GM18519 (cell line): ENCODE measurements around the gene NCAM2.
"Not testable (repeated sequence)": the region's sequence is repeated elsewhere in the genome, so short reads cannot be mapped to it uniquely, and the experiment has no call there.

Experiments used
- ATAC-seq: cut with Tn5 transposase; IDR thresholded peaks from one replicate; pipeline ENCODE4 v1.9.1; 2021; ENCODE audit warnings: mild to moderate bottlenecking, moderate library complexity; ENCODE audit not compliant: unreplicated experiment, low FRiP score

NCAM2 gene

DNA sequence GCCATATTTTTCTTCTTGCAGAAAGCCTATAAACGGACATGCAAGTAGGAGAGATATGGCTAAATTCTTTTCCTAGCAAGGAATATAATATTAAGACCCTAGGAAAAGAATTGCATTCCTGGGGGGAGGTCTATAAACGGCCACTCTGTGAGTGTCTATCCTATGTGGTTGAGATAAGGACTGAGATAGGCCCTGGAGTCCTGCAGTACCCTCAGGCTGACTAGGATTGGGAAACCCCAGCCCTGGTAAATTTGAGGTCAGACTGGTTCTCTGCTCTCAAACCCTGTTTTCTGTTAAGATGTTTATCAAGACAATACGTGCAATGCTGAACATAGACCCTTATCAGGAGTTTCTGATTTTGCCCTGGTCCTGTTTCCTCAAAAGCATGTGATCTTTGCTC lies 404.0 kb downstream of the NCAM2 start:
- ATAC-seq: not testable (repeated sequence)

DNA sequence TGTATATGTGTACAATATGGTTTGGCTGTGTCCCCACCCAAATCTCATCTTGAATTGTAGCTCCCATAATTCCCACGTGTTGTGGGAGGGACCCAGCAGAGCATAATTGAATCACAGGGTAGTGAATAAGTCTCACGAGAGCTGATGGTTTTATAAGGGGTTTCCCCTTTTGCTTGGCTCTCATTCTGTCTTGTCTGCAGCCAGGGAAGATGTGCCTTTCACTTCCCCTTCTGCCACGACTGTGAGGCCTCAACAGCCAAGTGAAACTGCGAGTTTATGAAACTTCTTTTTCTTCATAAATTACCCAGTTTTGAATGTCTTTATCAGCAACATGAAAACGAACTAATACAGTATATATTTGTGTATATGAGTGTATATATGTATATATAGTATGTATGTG lies 406.1 kb downstream of the NCAM2 start:
- not testable (repeated sequence) for ATAC-seq

DNA sequence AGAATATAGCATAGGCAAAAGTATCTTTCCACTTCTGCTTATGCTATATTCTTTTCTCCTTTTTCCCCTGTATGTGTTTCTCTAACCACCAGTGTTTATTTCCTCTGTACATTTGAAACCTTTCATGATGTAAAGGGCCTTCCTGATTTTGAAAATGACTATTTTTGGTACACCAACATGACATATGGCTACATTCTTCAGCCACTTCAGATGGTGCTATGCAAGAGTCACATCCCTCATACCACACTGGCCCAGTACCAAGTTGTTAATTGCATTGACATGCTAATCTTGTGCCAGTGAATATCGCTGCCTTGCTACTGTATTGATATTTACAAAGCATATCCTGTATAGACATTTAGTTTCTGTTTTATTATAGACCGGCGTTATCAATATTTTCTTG lies 408.7 kb downstream of the NCAM2 start:
- ATAC-seq: no peak

DNA sequence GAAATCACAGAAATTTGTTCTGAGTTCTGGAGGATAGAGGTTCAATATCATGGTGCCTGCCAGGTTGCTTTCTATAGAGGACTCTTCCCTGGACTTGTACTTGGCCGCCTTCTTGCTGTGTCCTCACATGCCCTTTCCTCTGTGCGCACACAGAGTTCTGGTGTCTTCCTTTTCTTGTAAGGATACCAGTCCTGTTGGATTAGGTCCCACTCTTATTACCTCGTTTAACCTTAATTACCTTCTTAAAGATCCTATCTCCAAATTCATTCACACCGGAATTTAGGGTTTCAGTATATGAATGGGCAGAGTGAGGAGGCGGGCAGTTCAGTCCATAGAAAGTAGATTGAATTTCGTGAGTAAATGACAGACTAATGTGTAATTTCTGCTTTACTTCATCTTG lies 413.9 kb downstream of the NCAM2 start:
- ATAC-seq: no peak

DNA sequence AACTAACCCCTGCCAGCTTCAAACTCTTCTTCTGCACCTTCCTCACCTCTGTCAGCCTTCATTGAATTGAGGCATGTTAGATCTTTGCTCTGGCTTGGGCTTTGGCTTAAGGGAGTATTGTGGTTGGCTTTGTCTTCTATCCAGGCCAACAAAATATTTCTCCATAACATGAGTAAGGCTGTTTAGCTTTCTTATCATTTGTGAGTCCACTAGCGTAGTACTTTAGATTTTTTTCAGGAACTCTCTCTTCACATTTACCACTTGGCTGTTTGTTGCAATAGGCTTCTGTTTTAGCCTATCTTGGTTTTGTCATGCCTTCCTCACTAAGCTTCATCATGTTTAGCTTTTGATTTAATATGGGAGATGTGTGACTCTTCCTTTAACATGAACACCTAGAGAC lies 417.5 kb downstream of the NCAM2 start:
- no peak for ATAC-seq

DNA sequence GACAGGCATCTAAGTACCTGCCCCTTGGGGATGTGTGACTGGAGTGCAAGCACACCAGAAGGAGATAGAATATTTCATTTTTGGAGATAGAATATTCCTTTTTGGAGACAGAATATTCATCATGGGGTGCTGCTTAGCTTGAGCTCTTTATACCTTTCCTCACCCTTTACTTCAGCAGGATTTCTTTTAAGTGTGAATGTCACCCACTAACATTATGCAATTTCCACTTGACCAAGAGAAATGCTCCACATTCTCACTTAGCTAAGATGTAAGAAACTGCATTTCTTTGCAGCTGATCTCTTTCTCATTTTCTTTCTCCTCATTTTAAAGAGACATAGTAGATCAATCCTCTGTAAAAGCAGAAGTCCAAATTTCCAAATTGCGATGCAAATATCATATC lies 436.7 kb downstream of the NCAM2 start:
- no peak for ATAC-seq

DNA sequence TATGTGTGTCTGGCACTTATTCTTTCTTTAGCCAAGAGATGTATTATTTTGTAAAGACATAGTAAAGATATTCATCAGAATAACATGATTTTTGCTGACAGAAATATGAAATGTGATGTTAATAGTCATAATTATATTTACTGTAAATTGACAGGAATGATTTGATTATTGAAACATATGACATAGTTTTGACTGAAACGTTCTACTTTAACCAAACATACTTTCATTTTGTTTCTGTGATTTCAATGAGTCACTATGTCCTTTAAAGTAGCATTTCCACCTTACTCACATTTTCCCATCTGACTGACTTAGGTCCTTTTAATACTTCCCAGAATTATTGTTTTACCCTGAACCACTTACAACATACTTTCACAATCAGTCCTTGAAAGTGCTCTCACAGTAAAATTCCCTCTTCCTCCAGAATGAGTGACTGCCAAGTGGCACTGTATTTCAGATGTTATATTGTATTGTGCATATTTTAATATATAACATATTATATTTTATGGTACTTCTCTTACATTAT lies 437.9 kb downstream of the NCAM2 start:
- ATAC-seq: no peak

DNA sequence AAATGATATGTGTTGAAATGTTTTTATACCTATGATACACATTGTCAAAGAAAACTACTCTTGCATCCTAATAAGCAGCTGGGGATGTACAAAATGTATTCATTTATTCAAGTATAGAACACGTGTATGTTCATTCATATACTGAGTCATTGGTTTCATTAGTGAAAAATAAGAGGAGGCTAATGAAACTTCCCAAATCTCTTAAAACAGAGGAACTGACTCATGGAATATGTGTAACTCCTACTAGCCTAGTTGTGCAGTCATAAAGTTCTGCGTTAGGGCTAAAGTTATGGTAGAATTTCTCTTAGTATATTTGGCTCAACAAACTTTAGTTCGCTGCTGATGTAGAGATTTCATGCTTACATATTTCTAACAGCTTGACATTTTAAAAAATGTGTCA lies 441.6 kb downstream of the NCAM2 start:
- no peak for ATAC-seq

DNA sequence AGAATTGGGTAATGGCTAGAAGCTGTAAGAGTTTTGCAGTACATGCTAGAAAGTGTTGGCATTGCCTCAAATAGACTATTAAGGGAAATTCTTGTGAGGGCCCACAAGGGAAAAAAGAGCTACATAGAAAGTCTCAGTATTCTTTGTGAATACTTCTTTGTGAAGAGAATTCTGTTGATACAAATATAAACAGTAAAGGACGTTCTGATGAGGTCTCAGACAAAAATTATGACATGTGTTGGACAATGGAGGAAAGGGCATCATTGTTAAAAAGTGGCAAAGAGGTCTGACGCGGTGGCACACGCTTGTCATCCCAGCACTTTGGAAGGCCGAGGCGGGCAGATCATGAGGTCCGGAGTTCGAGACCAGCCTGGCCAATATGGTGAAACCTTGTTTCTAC lies 458.9 kb downstream of the NCAM2 start:
- no peak for ATAC-seq

DNA sequence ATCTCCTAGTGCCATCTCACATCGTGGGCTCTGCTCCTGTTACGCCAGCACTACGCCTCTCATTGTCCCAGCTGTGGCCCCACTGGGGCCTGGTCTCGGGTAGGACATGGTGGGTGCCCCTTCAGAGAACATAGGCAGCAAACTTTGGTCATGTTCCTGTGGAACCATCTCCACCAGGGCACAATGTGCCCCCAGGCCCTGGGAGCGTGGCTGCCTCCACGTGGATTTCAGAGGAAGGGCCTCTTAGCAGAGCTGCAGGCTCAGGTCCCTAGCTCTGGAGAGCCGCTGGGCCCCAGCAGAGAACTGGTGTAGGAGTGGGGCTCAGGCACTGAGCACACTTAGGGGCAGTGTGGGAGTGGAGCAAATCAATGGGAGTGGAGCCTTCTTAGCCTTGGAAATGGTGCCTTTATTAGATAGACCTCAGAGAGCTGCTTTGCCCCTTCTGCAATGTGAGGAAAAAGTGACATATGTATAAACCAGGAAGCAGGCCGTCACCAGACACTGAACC lies 460.0 kb downstream of the NCAM2 start:
- ATAC-seq: no peak

DNA sequence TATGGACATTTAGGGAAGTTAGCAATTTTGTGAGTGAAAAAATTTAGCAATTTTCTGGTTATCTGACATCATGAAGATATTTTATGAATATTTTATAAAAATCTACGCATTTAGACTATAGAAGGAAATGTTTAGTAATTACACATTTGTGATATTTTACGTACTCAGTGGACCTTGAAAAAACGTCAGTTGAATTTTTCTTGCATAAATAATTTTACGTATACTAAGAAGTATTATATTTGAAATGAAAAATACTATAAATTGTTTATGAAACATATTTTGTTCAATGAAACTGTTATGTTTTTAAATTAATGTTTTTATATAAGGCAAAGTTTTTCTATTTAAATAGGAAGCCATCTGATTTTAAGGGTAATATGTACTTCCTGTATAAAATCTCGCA lies 462.8 kb downstream of the NCAM2 start:
- no peak for ATAC-seq

DNA sequence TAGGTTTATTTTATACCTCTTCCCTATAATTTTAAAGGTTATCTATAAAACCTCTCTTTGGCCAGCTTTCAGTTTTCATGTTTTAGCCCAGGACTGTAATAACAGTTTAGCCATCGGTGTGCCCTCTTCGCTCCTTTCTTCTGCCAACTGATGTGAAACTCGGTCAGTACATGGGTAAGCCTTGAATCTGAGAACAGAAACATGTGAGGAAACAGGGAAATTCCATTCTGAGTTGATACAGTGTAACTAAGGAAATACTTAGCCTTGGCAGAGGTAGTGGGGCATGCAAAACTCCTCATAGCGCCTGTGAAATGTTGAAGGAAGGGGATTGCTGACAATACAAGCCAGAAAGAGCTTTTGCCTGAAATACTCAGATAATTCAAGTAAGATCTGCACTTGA lies 465.2 kb downstream of the NCAM2 start:
- ATAC-seq: no peak

DNA sequence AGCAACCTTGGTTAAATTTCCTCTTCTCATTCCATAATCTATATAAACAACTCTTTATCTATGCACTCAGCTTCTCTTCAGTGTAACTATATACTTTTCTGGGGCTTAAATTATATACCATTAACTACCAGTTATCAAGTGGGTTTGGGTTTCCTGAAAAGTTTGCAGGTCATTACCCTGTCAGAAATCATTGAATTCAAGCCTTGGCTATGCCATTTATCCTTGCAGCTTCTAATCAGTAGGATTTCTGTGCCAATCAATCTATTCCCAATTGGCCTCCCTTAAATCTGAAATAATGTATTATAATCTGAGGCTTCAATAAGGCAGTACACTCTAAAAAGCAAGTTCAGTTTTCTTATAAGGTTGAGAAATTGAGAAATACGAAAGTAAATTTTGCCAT lies 466.5 kb downstream of the NCAM2 start:
- ATAC-seq: no peak

DNA sequence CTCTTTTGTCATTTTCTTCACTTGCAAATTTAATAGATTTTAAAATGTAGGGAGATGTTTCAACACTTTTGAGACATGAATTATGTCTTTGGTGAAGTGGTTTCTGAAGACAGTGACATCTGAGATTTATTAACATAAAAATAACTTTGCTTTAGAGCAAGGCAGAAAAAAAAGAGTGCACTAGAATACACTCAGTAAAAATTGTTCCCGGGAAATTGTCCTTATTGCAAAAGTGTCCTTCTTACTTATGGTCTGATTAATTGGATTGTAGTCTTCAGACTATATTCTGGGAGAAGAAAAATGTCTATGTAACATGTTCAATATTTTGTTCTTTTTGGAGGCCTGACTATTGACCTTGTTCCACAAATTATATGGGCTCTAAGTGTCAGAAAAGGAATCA lies 468.5 kb downstream of the NCAM2 start:
- no peak for ATAC-seq

DNA sequence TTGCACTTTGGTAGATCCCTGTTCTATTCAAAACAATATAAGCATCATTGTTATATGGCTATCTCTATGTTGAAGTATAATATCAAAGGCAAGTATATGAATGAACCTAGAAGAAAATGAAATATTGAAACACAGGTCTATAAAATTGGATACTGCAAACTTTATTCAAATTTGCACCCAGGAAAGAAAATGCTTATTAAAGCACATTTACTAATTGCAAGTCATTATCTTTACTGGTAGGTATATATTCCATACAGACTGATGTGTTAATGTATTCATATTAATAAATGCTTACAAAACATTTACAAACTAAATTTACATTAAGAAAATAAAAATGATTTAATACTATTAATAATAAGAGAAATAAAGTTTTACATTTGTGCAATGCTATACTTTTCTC lies 469.8 kb downstream of the NCAM2 start:
- ATAC-seq: no peak

DNA sequence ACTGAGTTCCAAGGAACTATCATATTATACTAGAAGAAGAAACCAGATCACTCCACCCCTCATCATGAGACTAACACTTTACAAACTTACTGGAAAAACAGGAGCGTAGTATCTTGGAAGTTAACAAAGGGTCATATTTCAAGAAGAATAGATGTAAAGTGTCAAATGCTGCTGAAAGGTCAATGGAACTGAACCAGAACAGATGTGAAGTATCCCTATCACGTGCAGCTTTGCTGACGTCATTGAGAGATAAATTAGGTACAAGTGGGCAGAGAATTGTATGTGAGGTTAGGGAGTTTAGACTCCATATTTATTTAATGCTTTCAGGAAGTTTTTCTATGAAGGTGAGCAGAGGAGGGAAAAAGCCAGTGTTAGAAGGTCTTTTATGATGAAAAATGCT lies 483.0 kb downstream of the NCAM2 start:
- ATAC-seq: no peak

DNA sequence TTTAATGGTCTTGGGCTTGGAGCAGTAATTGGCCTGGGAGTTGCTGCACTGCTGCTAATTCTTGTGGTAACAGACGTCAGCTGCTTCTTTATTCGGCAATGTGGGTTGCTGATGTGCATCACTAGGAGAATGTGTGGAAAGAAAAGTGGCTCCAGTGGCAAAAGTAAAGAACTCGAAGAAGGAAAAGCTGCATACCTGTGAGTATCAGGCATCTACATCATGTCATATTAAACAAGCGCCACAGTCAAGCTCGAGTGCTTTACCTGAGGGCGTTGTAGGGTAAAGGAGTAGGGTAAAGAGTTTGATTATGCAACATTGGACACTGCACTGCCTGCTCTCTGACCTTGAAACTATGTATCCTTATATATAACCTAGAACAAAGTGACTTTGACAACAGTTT lies 510.6 kb downstream of the NCAM2 start:
- no peak for ATAC-seq

DNA sequence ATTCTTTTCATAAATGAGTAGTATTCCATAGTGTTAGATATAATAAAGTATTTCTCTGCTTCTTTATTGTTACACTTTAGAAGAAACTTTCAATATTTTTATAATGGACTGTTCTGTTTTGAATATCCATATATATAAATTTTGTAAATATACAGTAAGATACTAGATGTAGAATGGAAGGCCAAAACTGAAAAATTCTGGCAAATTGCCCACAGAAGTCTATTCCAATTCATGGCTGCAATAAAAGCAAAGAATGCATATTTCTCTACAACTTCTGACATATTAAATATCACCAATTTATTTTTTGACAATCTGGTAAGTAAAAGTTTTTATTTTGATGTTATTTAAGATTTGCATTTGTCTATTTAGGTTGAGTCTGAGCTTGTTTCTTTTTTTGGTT lies 532.5 kb downstream of the NCAM2 start:
- no peak for ATAC-seq

DNA sequence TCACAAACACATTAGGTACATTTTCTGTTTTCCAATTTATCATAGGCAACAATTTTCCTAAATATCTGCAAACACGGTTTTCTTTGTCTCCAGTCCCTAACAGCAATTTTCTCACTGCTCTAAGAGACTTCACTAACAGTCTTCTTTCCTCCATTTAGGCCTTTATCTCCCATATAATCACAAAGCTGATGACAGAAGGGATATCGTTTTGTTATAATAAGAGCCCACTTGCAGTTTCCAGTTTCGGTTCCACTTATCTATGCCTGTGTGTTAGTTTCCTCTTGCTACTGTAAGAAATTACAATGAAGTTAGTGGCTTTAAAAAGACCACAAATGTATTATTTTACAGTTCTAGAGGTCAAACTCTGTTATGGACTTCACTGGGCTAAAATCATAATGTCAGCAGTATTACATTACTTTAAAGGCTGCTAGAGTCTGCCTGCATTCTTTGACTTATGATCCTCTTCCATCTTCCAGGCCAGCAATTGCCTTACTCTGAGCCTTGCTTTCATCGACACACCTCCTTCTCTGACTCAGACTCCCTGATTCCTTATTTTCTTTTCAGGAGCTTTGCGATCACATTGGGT lies 549.3 kb downstream of the NCAM2 start:
- ATAC-seq: no peak

DNA sequence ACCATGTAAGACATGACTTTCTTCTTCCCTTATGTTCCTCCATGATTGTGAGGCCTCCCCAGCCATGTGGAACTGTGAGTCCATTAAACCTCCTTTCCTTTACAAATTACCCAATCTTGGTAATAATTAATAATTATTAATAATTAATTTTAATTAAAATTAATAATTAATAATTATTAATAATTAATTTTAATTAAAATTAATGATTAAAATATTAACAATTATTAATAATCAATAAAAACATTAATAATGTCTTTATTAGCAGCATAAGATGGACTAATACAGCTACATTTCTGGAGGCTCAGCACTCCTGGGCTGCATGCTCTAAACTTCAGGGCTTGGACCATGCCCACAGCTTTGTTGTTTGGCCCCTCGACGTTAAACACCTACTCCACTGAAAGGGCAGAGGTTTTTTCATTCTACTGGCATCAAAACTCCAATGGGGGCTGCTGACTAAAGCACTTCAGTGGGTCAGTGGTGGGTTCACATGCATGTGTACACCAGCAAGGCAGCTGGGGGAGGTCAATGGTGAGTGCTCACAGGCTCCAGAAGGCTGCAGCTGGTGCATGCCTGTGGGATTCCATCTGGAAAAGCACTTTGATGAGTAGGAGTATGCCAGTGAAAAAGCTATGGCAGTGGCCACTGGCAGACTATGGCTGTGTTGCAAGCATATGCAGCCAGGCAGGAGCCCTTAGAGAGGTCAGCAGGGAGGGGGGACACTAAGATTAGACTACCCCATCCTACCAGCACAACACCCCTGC lies 561.3 kb downstream of the NCAM2 start:
- ATAC-seq: no peak
